ENCODE results near the gene SLC22A31.

SLC22A31 gene

GRCh38 chr16:89216315-89217137 is 16.2 kb upstream of the SLC22A31 start:
- peak; percentile 65 for DNase-seq

DNA sequence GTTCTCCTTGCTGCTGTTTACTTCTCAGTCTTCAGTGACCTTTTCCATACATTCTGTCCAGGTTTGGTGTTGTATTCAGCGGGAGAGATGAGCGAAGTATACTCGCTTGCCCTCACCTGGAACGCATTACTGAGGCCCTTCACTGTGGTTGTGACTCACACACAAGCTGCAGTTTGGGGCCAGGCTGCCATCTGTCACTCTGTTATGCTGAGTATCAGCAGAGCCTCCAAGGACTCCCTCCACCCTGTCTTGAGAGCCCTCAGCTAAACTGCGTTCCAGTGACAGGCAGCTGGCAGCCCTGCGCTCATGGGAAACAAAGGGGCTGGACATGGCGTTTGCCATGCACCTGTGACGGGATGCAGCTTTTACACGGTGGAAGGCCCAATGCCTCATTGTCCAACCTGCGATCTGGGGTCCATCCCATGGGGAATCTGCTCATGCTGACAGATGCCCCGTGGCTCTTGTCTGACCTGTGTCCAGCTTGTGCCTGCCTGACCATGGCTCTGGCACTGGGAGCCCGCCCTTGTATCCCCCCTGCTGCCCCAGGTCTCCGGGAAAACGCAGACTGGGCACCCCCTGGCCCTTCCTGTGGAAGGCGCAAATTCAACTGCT is 10.7 kb upstream of the SLC22A31 start:
- DNase-seq, result no peak

DNA sequence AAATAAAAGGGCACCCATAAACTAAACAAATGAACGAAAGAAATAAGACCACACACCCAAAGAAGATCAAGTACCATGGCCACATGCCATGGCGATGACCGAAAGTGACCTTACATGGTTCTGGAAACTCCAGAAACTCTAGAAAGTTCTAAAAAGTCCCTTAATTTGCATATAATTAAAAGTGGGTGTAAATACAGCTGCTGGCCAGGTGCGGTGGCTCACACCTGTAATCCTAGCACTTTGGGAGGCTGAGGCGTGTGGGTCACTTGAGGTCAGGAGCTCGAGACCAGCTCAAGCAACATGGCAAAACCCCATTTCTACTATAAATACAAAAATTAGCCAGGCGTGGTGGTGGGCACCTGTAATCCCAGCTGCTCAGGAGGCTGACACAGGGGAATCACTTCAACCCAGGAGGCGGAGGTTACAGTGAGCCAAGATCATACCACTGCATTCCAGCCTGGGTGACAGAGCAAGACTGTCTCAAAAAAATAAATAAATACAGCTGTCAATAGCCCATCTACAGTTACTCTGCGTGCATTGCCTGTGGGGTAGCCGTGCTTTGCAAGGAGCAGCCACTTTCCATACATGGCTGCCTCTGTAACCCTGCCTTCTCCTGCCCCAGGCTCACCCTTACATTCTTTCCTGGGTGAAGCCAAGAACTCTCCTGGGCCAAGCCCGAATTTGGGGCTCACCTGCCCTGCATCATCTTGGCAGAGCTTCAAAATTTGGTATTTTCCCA is 10.0 kb upstream of the SLC22A31 start:
- no peak for DNase-seq

DNA sequence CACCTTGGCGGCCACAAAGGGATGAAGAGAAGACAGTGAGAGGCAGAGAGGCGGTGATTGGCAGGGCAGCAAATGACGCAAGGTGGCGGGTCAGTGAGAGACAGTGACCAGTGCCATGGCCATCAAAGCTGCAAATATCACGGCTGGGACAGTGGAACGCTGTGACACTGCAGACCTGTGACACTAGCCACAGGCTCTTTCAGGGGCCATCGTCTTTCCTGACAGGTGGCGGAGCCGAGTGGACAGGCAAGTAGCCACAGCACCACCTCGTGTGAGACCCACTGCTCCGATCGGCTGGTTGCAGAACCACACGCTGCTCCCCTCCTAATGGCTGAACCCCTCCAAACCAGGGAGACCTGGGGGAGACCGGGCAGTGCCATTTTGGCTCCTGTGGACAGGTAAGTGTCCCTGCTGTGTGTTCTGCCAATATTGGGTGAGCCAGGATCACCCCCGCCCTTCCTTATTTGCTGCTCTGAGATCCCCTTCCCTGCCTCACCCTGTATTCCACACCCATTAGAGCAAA is 9.2 kb upstream of the SLC22A31 start:
- no peak for DNase-seq

GRCh38 chr16:89207993-89208392 is 7.7 kb upstream of the SLC22A31 start:
- DNase-seq, result no peak

DNA sequence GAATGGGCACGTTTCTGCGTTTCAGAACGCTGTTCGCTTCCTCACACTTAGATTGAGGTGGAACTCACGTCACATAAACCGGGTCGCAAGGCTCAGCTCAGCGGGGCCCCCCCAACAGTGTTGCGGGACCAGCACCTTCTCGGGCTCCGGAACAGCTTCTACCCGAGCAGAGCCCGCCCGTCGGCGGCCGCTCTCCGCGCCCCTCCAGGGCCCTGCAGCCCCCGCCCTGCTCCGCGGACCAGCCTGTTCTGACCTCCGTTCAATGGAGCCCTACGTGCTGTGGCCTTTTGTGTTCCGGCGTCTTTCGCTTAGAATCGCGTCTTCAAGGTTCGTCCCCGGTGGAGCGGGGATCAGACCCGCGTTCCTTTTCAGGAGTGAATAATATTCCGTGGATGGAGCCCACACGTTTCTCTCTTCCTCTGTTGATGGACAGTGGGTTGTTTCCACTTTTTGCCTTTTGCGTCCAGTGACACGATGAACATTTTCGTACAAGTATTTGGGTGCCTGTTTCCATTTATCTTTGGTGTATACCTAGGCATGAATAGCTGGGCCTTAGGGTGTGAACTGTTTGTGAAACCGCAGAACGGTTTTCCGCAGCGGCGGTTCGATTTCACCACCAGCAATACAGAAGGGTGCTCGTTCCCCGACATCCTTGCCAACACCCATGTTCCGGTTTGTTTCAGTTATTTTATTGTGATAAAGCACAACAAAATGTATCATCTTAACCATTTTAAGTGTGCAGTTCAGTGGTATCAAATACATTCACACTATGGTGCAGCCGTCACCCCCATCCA is 2.3 kb upstream of the SLC22A31 start:
- DNase-seq, result no peak

DNA sequence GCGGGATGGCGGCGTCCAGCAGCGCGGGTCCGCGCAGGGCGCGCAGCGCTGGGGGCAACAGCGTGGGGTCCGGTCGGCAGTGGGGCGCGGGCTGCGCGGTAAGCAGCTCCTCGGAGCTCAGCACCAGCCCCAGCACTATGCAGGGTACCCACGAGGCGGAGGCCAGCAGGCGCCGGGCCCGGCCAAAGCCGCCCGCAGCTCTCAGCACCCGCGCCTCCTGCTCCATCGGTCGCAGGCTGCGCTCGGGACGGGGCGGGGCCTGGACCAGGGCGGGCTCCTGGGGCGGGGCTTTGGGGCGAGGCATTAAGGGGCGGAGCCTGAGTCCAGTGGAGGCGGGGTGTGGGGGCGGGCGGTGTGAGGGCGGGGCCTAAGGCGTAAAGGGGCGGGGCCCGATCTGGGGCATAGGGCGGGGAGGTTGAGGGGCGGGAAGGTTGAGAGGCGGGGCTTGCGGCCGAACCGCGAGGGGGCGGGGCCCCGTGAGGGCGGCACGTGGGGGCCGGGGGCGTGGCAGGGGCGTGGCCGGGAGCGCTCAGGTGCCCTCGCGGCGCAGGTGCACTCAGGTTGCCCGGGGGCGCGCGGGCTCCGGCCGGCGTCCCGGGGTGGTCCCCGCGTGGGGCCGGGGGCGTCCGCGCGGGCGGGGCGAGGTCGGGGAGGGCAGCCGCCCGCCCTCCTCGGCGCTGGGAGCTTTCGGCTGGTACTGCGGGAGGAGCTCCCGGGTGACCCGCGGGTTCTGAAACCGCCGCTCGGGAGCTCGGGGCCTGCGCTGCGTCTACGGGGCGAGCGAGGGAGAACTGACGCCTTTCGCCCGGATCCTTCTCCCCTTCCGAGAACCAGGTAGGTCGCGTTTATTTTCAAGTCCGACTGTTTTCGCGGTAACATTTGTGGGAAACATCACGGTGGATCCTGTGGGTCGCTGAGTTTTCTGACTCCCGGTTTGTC is 1.4 kb upstream of the SLC22A31 start:
- peak; percentile 9 for DNase-seq

GRCh38 chr16:89200850-89201411 is 594 bp upstream of the SLC22A31 start:
- DNase-seq, result no peak

DNA sequence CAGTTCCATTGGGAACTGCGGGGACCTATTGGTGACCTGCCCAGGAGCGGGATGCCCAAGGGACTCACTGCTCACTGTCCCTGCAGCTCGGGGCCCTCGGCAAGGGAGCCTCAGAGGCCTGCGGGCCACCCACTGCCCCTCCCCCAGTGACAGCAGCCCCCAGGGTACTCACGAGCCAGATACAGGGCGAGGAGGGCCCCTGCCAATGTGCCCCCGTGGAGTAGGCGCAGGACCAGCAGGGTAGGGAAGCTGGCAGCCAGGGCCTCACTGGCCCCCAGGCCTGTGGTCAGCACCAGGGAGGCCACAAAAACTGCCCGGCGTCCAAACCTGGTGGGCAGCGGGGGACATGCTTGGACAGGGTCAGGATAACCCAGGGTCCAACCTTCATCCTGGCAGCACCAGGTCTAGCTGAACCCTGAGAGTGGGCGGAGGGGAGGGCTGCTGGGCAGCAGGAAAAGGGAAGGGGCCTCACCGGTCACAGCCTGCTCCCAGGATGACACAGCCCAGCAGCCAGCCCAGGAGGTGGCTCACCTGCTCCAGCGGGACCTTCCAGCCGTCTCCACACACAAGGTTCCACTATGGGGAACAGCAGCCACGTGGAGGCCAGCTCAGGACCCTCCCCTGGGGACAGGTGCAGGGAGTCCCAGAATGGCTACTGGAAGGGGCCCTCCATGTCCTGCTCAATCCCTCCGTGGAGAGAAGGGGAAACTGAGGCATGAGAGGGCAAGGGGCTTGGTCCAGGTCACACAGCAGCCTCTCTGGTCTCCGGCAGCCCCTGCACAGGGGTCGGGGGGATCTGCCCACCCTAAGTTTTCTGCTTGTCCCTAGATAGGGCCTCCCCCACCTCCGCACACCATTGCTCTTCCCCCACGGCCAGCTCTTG is 855 bp downstream of the SLC22A31 start:
- no peak for DNase-seq

DNA sequence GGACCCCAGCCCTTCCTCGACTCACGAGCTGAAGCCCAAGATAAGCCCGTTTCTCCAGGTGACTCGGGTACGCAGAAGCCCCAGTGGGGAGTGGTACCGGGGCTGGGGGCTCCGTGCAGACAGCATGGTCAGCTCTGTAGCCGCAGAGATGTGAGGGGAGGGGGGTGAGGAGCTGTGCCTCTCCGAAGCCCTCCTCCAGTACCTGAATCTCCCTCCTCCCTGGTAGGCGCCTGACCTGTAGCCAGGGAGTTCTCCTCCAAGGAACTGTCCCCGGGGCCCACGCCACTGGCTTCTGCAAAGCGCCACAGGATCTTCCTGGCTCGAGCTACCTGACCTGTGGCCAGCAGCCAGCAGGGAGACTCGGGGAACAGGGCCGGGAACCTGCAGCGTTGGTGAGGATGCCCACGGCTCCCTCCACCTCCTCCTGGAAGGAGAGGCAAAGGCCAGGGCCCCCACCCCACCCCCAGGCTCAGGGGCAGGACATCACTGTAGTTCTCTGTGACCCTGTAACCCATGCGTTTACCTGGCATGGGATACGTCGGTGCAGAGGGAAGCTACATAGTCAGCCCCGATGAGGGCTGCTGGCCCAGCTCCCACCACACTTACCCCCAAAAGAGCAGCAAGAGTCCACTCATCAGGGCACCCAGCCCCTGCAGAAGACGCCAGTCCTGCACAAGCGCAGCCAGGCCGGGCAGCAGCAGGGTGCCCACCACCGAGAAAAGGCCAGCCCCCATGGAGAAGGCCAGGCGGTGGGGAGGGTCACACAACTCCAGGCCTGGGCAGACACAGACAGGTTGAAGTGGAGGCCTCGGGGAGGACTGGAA is 1.7 kb downstream of the SLC22A31 start:
- no peak for DNase-seq

- no peak for DNase-seq
Observed at GRCh38 chr16:89197633-89198416, 2.5 kb downstream of the SLC22A31 start.

DNA sequence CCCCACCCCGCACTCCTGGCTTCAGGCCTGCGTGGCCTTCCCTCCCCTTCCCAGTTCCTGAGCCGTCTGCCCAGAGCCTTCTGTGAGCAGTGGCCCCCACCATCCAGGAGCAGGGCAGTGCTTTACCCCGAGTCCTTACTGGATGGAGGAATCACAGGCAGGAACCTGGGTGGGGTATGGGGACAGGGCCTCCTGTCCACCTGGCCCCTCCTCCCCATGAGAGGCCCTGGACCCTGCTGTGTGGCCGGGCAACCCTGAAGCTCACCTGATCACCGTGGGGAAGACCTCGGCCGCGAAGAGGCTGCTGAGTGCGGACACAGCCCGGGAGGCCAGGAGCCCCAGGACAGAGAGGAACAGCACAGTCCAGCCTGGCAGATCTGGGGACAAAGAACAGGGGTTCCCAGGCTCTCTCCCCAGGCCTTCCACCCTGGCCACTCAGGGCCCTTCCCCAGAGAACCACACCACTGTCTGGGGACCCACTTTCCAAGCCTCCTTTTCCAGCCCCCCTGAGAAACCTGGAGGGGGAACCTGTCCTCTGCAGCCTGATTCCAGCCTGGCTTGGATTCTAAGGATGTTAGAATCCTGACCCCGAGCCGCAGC is 3.2 kb downstream of the SLC22A31 start:
- no peak for DNase-seq

DNA sequence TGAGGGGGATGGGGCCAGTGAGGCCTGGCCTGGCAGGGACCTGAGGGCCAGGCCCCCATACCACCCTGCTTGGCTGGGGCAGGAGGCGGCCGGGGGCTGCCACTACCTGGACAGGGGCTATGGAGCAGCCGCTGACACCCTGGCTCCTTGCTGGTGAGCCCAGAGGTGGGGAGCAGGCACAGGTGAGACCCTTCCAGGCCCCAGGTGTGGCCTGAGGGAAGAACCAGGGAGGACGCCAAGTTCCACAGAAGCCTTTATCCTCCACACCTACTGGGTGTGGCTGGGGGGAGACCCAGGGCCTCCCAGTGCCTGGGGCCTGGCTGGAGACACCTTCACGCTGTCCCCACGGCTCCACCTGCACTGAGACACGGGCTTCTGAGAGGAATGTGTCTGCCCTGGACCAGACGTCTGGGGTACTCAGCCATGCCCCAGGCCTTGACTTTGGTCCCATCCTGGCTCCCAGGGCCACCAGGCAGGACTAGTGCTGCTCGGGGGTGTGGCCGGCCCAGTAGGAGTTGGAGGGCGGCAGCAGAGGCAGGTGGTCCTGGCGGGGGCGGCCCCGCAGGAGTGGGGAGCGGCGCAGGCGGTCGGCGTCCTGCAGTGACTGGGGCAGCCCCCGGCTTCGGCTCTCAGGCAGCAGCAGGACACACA is 4.7 kb downstream of the SLC22A31 start:
- no peak for DNase-seq

GRCh38 chr16:89194340-89195311 is 5.7 kb downstream of the SLC22A31 start:
- no peak for DNase-seq

DNA sequence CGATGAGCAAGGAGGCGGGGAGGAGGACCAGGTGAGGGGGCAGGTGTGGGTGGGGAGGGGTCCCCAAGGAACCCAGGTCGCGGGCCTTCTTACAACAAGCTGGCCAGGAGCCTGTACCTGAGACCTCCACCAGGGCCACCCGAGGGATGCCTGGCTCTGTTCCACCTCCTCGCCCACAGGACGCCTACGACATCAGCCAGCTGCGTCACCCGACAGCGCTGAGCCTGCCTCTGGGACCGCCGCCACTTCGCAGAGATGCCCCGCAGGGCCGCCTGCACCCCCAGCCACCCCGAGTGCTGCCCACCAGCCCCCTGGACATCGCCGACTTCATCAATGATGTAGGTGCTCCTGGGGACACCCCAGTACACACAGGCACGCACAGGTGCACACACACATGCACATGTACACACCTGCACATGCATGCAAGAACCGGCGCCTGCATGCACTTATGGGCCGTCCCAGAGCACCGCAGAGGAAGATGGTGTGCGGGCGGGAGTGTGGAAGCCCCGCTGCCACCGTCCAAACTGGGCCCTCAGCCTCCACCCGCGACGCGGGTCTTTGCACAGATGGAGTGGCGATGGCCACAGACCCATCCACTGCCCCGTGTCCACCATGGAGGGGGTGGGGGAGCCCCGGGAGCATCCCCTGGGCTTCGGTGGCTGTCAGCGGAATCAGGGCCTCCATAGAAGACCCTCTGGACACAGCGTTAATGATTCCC is 6.6 kb downstream of the SLC22A31 start:
- no peak for DNase-seq
